Lung (tissue), 12 donors: ENCODE results near the gene PELI2. TPM values are rescaled to one million over a fixed set of nuclear protein-coding genes. Genes with fewer than 3 reads are reported as not detected.

Experiments
- ATAC-seq: fragments of 200-7000 bp; cut with Tn5 transposase; one replicate; pipeline ENCODE4 v1.9.1; 2020; ENCODE audit warnings: moderate number of reproducible peaks; ENCODE audit not compliant: insufficient read depth, low FRiP score
- DNase-seq, 3 donors: peaks; one replicate each; pipeline ENCODE4 v3.0.0-alpha.2; 2013 to 2017
- H3K27ac ChIP-seq, 2 donors: one replicate each; pipeline ENCODE4 v1.5.1; 2013; ENCODE audit warnings: mild to moderate bottlenecking in 2 of 2, moderate library complexity in 2 of 2, control low read depth in 1 of 2, inconsistent platforms in 1 of 2, low read depth in 1 of 2, low read length in 1 of 2
- H3K27me3 ChIP-seq, 3 donors: one replicate each; pipeline ENCODE4 v1.5.1; 2013; ENCODE audit warnings: low read length in 2 of 3; ENCODE audit not compliant: control insufficient read depth in 3 of 3, insufficient read depth in 3 of 3
- H3K36me3 ChIP-seq, 4 donors: one replicate each; pipeline ENCODE4 v1.5.1; 2013; ENCODE audit warnings: low read length in 4 of 4, mild to moderate bottlenecking in 1 of 4, moderate library complexity in 1 of 4; ENCODE audit not compliant: control insufficient read depth in 4 of 4, insufficient read depth in 4 of 4
- H3K4me1 ChIP-seq, 5 donors: one replicate each; pipeline ENCODE4 v1.5.1; 2013; ENCODE audit warnings: low read length in 5 of 5, mild to moderate bottlenecking in 2 of 5, moderate library complexity in 1 of 5; ENCODE audit not compliant: control insufficient read depth in 5 of 5, insufficient read depth in 5 of 5
- H3K4me3 ChIP-seq: one replicate; pipeline ENCODE4 v1.5.1; 2013; ENCODE audit warnings: mild to moderate bottlenecking, control low read depth, moderate library complexity
- H3K9ac ChIP-seq, 2 donors: one replicate each; pipeline ENCODE4 v1.5.1; 2013; ENCODE audit warnings: low read length in 2 of 2, control low read depth in 1 of 2; ENCODE audit not compliant: insufficient read depth in 1 of 2
- H3K9me3 ChIP-seq, 4 donors: one replicate each; pipeline ENCODE4 v1.5.1; 2013; ENCODE audit warnings: low read length in 3 of 4, mild to moderate bottlenecking in 1 of 4, moderate library complexity in 1 of 4; ENCODE audit not compliant: control insufficient read depth in 4 of 4, insufficient read depth in 3 of 4
- WGBS, 2 donors: extraction: QIAGEN DNeasy Blood & Tissue Kit; methylation state at CpG; one replicate each; pipeline ENCODE4 v1.1.7; 2013; 5-methylcytosine and 5-hydroxymethylcytosine counted together
- polyA plus RNA-seq, 2 donors: library from polyadenylated mRNA; stranded (reverse); fragments of 200-250 nt; gene quantifications; one replicate each; pipeline ENCODE4 v1.2.1, GENCODE V29; 2013
- total RNA-seq, 2 donors: library from RNA; depleted of rRNA in 1 of 2; stranded (reverse); fragments of >200 nt in 1 of 2; gene quantifications; one replicate each; pipeline ENCODE4 v1.2.1, GENCODE V29; 2014 to 2021
- TF ChIP-seq, protein P1 (sequence below): IDR thresholded peaks from 2 replicates; pipeline ENCODE4 v1.5.1; 2012; ENCODE audit warnings: mild to moderate bottlenecking; ENCODE audit errors: control extremely low read depth, extremely low read depth
- donor health status: control.
- donor health status: control.
- donor health status: Bipolar disorder and iron deficiency.
- donor health status: healthy.
- donor health status: DM: yes; HTN: yes; CAD: no.

Gene PELI2
- total and polyA plus RNA-seq, 4 donors = 3.8 to 21.1 (median 8.5) TPM

DNA sequence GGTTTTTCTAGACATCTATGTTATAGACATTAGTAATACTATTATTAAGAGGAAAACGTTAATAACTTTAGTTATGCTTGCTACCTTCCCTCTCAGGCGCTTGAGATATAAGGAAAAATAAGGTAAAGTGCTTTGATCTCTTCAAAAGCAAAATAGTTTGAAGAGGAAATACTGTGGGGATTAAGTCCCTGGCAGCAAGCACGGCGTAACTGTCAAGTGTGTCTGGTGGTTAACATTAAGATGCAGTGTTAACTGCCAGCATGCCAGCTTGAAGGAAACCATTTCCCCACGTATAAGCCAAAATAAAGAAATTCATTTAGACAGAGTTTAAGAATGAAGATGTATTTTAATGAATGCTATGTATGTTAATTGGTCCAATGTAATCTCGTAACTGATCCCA, 31.8 kb downstream of the PELI2 start:
- ATAC-seq = no peak
- Histone ChIP-seq H3K9me3 (no peaks in the 10 kb centered on the region), H3K9ac (no peak overlapping the region), H3K4me1 (peaks cover 0 to 9% (median 5%) of the 10 kb centered on the region in 5 donors), H3K27me3 (no peaks in the 10 kb centered on the region), H3K4me3 (no peak overlapping the region), H3K36me3 (no peaks in the 10 kb centered on the region), H3K27ac (no peak overlapping the region)
- TF ChIP-seq, protein P1, sequence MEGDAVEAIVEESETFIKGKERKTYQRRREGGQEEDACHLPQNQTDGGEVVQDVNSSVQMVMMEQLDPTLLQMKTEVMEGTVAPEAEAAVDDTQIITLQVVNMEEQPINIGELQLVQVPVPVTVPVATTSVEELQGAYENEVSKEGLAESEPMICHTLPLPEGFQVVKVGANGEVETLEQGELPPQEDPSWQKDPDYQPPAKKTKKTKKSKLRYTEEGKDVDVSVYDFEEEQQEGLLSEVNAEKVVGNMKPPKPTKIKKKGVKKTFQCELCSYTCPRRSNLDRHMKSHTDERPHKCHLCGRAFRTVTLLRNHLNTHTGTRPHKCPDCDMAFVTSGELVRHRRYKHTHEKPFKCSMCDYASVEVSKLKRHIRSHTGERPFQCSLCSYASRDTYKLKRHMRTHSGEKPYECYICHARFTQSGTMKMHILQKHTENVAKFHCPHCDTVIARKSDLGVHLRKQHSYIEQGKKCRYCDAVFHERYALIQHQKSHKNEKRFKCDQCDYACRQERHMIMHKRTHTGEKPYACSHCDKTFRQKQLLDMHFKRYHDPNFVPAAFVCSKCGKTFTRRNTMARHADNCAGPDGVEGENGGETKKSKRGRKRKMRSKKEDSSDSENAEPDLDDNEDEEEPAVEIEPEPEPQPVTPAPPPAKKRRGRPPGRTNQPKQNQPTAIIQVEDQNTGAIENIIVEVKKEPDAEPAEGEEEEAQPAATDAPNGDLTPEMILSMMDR = no peak
- 34 to 50% methylated on average over 6 of the region's 6 CpGs for WGBS, 2 donors
- no peak for DNase-seq

DNA sequence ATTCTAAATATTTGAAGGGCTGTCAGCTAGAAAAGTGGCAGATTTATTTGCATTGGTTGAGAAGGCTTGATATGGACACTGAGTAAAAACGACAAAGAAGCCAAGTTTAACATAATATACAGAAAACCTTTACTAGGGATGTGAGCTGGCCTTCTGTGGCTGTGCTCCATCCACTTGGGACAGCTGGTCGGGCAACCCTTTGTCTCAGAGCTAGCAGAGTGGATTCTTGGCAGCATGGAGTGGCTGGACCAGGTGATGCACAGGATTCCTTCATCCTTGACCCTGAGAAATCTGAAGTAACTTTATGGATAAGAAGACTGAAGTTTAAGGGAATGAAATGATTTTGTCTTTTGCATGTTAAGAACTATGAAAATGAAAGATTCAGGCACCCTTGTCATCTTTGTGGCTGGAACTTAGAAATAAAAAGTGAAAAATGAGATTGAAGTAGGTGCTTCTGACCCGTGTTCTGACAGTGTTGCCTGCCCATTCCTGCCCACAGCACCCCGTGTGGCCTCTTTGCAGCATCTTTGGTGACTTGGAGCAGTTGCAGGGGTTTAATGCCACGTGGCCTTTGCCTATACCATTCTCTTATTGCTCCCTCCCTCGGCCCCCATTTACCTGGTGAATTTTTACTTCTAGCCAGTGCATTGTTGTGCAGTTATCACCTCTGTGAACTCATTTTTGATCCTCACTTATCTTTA, 32.6 kb downstream of the PELI2 start:
- TF ChIP-seq, protein P1 = no peak
- H3K36me3 ChIP-seq = no peaks in the 10 kb centered on the region
- no peaks in the 10 kb centered on the region for H3K9me3 ChIP-seq
- no peaks in the 10 kb centered on the region for H3K27me3 ChIP-seq
- WGBS, 2 donors = 65 to 66% methylated on average over 6 of the region's 6 CpGs
- no peak overlapping the region for H3K27ac ChIP-seq
- no peak overlapping the region for H3K9ac ChIP-seq
- no peak overlapping the region for H3K4me3 ChIP-seq
- H3K4me1 ChIP-seq = peaks cover 0 to 9% (median 2%) of the 10 kb centered on the region in 5 donors
- ATAC-seq (no peak), DNase-seq (no peak)

DNA sequence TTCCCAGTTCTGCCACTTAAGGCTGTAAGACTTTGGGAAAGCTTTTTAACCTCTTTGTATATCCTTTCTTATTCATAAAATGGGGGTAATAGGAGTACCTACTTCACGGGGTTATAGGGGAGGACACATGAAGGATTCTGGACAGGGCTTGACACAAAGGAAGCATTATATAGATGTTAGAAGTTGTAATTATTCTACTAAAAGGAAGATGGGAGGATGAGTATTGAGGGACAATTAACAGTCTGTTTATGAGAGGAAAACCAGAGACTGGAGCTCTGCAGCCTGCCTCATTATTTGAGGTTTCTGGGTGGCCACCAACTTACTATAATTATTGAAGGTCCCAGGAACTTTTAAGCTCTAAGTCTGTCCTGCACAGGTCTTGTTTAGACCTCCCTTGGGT, 34.0 kb downstream of the PELI2 start:
- TF ChIP-seq, protein P1 = no peak
- no peak overlapping the region for H3K9ac ChIP-seq
- DNase-seq (no peak), ATAC-seq (no peak)
- no peaks in the 10 kb centered on the region for H3K36me3 ChIP-seq
- WGBS, 2 donors = 99 to 100% methylated on average over 1 of the region's 1 CpG
- H3K4me1 ChIP-seq = peaks cover 0 to 9% (median 5%) of the 10 kb centered on the region in 5 donors
- no peak overlapping the region for H3K27ac ChIP-seq
- H3K27me3 ChIP-seq = no peaks in the 10 kb centered on the region
- no peaks in the 10 kb centered on the region for H3K9me3 ChIP-seq
- H3K4me3 ChIP-seq = no peak overlapping the region

DNA sequence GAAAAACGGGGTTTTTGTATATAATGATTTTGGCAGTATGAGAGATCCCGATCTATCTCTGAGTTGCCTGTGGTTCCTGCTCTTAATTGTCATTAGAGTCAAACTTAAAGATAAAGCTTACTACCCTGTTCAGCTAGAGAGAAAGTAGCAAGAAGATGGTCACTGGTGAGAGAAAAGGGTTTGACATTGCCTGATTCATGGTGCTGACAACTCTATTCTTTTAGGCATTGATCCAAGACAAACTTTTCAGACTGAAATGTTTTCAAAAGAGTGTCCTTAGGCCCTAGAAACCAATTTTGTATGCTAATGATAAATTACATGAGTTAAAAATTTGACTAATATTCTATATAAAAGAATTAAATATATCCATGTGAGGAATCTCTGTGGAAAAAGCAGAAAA, 35.1 kb downstream of the PELI2 start:
- 91 to 93% methylated on average over 2 of the region's 2 CpGs for WGBS, 2 donors
- Histone ChIP-seq H3K9ac (no peak overlapping the region), H3K27me3 (no peaks in the 10 kb centered on the region), H3K9me3 (no peaks in the 10 kb centered on the region), H3K27ac (no peak overlapping the region), H3K4me1 (peaks cover 0 to 14% (median 5%) of the 10 kb centered on the region in 5 donors), H3K4me3 (no peak overlapping the region), H3K36me3 (no peaks in the 10 kb centered on the region)
- TF ChIP-seq, protein P1 = no peak
- DNase-seq = no peak
- no peak for ATAC-seq
